Measurements from ENCODE around the gene ZFTA.
A peak's percentile ranks its signal among the peaks of the same experiment; 100 is the strongest.
"Not testable (repeated sequence)": the region's sequence is repeated elsewhere in the genome, so short reads cannot be mapped to it uniquely, and the experiment has no call there.

Gene ZFTA

GRCh38 chr11:63771741-63772318, 3.3 kb upstream of the ZFTA start:
- not testable (repeated sequence) for DNase-seq

- DNase-seq = no peak
Observed at GRCh38 chr11:63770763-63771162, 2.2 kb upstream of the ZFTA start.

GRCh38 chr11:63769714-63770455, 1.3 kb upstream of the ZFTA start:
- DNase-seq = no peak

- DNase-seq = no peak
Observed at GRCh38 chr11:63769042-63769713, 603 bp upstream of the ZFTA start.

- no peak for DNase-seq
Observed at GRCh38 chr11:63767565-63768236, 874 bp downstream of the ZFTA start.

GRCh38 chr11:63767267-63767564, 1.4 kb downstream of the ZFTA start:
- peak; percentile 50 for DNase-seq

- no peak for DNase-seq
Observed at GRCh38 chr11:63766531-63767235, 1.9 kb downstream of the ZFTA start.

GRCh38 chr11:63765688-63766241, 2.8 kb downstream of the ZFTA start:
- no peak for DNase-seq

GRCh38 chr11:63764679-63765647, 3.6 kb downstream of the ZFTA start:
- DNase-seq = no peak

GRCh38 chr11:63764340-63764678, 4.3 kb downstream of the ZFTA start:
- DNase-seq = no peak

- DNase-seq = no peak
Observed at GRCh38 chr11:63763496-63764339, 4.9 kb downstream of the ZFTA start.

GRCh38 chr11:63762654-63763495, 5.7 kb downstream of the ZFTA start:
- DNase-seq = no peak

- no peak for DNase-seq
Observed at GRCh38 chr11:63761931-63762653, 6.5 kb downstream of the ZFTA start.

GRCh38 chr11:63761188-63761587, 7.4 kb downstream of the ZFTA start:
- no peak for DNase-seq

- DNase-seq = no peak
Observed at GRCh38 chr11:63760487-63761079, 8.0 kb downstream of the ZFTA start.

GRCh38 chr11:63756919-63757761, 11.4 kb downstream of the ZFTA start:
- DNase-seq = no peak

- DNase-seq = no peak
Observed at GRCh38 chr11:63749624-63750023, 19.0 kb downstream of the ZFTA start.

GRCh38 chr11:63747011-63747410, 21.6 kb downstream of the ZFTA start:
- no peak for DNase-seq

All from kidney glomerular epithelial cell (primary cell).